WI38 (cell line): Measurements from ENCODE around the gene NFIC.

Experiments
- H3K4me3 ChIP-seq: 2 replicates; pipeline ENCODE4 v1.5.1; 2011; ENCODE audit warnings: low read depth, mild to moderate bottlenecking, control low read depth, low read length
- TF ChIP-seq, protein P1 (sequence below): IDR thresholded peaks from 2 replicates; pipeline ENCODE4 v1.5.1; 2012; ENCODE audit warnings: low read depth, mild to moderate bottlenecking, control low read depth, low read length

Gene NFIC

DNA sequence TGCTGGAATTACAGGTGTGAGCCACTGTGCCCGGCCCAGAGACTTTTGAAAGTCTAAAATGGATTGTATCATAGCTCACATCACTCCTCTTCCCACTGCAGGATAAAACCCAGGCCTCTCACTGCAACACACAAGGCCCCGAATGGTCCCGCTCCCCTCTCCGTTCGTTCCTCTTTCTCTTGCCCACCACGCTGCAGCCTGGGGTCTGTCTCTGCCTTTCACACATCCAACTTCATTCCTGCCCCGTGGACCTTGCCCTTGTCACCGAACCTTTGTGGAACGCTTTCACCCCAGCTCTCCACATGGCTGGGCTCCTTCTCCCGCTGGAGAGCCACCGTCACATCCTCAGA lies 42.6 kb downstream of the NFIC start:
- TF ChIP-seq, protein P1, sequence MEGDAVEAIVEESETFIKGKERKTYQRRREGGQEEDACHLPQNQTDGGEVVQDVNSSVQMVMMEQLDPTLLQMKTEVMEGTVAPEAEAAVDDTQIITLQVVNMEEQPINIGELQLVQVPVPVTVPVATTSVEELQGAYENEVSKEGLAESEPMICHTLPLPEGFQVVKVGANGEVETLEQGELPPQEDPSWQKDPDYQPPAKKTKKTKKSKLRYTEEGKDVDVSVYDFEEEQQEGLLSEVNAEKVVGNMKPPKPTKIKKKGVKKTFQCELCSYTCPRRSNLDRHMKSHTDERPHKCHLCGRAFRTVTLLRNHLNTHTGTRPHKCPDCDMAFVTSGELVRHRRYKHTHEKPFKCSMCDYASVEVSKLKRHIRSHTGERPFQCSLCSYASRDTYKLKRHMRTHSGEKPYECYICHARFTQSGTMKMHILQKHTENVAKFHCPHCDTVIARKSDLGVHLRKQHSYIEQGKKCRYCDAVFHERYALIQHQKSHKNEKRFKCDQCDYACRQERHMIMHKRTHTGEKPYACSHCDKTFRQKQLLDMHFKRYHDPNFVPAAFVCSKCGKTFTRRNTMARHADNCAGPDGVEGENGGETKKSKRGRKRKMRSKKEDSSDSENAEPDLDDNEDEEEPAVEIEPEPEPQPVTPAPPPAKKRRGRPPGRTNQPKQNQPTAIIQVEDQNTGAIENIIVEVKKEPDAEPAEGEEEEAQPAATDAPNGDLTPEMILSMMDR, result no peak
- no peak overlapping the region for H3K4me3 ChIP-seq

DNA sequence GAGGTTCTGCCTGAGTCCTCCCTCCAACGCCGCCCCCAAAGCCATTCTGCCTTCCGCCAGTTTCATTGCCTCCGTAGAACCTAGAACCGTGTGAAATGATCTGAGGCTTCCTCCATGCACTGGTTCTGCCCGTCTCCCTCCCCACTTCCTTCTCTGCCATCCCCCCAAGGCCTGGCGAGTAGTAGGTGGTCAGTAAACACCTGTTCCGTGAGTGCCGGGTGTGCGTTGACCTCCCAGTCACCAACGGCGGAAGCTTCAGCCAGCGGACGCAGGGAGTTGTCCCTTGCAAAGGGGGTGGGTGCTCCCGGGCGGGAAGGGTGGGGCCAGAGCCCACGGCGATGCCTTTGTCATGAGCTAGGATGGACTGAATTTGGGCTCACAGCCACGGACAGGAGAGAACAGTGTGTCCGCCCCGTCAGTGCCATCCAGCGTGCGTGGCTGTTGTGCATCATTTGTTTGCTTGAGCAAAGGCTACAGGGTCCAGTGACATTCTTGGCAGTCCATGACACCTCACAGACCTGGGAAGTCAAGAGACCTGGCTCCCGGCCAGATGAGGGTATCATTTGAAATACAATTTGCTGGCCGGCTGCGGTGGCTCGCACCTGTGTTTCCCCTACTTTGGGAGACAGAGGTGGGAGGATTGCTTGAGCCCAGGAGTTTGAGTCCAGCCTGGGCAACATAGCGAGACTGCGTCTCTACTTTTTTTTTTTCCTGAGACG lies 43.1 kb downstream of the NFIC start:
- no peak overlapping the region for H3K4me3 ChIP-seq
- TF ChIP-seq, protein P1, result no peak

DNA sequence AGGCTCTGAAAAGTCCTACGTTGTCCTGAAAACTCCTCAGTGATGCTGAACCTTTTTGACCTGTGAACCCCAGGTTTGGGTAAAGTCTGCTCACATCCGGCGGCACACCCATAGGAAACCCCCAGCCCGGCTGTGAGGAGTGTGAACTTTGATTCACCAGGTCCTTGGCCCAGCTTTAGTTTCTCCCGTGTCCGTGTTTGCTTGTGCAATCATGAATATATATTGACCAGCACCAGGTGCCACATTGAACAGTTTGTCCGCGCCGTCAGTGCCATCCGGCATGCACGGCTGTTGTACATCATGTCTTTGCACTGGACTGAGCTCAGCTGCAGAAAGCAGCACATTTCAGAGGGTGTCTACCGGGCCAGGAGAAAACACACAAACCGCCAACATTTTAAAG lies 45.3 kb downstream of the NFIC start:
- TF ChIP-seq, protein P1, result no peak
- H3K4me3 ChIP-seq, result no peak overlapping the region

DNA sequence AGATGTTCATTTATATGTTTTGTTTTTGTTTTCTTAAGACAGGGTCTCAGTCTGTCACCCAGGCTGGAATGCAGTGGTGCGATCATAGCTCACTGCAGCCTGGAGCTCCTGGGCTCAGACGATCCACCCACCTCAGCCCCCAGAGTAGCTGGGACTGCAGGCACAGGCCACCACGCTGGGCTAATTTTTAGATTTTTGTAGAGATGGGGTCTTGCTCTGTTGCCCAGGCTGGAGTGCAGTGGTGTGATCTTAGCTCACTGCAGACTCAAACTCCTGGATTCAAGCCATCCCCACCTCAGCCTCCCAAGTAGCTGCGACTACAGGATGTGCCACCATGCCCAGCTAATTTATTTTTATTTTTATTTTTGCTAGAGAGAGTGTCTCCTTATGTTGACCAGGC lies 45.7 kb downstream of the NFIC start:
- TF ChIP-seq, protein P1, result no peak
- no peak overlapping the region for H3K4me3 ChIP-seq

DNA sequence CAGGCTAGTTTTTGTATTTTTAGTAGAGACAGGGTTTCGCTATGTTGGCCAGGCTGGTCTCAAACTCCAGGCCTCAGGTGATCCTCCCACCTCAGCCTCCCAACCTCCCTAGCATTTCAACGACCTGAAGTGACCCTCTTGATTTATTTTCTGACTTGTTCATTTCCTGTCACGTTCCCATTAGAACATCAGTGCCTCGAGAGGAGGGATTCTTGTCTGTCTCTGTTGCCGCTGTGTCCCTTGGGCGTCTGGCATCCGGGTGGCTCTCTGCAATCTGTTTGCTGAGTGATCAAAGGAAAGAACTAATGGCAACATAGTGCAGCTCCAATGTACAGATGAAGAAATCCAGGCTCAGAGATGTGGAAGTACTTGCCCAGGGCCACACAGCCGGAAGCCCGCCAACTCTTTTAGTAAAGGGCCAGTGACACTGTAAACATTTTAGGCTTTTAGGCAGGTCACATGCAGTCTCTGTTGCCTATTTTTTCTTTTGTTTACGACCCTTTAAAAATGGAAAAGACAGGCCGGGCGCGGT lies 47.5 kb downstream of the NFIC start:
- TF ChIP-seq, protein P1, result no peak
- H3K4me3 ChIP-seq, result no peak overlapping the region

DNA sequence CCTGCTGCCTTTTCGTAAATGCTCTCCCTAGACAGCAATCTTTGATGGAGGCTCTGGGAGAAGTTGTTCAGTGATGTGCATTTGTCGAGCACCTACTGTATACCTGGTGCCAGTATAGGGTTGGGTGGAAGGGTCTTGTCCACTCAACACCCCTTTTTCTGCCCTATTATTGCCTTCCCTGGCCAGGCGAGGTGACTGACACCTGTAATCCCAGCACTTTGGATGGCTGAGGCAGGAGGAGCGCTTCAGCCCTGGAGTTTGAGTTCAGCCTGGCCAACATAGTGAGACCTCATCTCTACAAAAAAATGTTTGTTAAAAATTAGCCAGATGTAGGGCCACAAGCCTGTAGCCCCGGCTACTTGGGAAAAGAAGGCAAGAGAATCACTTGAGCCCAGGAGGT lies 49.3 kb downstream of the NFIC start:
- TF ChIP-seq, protein P1, result no peak
- H3K4me3 ChIP-seq, result no peak overlapping the region

DNA sequence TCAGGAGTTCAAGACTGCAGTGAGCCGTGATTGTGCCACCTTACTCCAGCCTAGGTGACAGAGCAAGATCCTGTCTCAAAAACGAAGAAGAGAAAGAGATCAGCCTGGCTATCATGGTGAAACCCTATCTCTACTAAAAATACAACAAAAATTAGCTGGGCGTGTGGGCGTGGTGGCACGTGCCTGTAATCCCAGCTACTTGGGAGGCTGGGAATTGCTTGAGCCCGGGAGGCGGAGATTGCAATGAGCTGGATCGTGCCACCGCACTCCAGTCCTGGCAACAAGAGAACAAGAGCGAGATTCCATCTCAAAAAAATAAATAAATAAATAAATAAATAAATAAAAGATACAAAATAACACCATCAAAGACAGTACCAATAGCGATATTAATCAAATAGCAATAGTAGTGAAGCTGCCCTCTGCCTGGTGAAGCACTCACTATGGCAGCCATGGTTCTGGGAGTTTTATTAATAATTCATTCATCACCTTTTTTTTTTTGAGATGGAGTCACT lies 53.9 kb downstream of the NFIC start:
- TF ChIP-seq, protein P1, result no peak

More for the DNA sequence above, 53.9 kb downstream of the NFIC start:
- no peak overlapping the region for H3K4me3 ChIP-seq
